Endothelial cell of umbilical vein (primary cell): ENCODE data around the gene ZNF22.

ENCODE experiments used
- CTCF ChIP-seq, 2 donors: IDR thresholded peaks; 1 replicate in 1 of 2; 2 replicates in 1 of 2; pipeline ENCODE4 v1.5.1; 2011; ENCODE audit warnings: low read length in 2 of 2, mild to moderate bottlenecking in 2 of 2, moderate library complexity in 2 of 2, control low read depth in 1 of 2, inconsistent platforms in 1 of 2, low read depth in 1 of 2; ENCODE audit not compliant: insufficient read depth in 1 of 2; ENCODE audit errors: extremely low read depth in 1 of 2
- POLR2A ChIP-seq: IDR thresholded peaks from 2 replicates; pipeline ENCODE4 v1.6.1; 2012; ENCODE audit warnings: low read depth, mild to moderate bottlenecking, control low read depth, low read length

DNA sequence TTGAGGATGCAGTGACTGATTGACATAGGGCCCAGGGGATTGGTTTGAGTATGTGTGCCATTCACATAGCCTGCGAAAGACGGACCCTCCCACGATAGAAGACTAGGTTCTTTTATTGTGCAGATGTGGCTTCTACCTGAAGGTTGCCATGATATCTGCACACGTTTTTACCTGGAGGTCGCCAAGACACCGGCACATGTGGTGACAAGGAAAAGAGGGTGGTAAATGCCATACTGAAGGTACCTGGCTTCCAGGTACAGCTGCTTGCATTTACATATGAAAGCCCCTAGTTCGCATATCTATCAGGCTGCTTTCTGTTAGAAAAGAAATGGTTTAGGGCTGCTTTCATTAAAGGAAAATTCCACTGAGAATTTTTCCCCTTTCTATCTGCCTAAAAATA is 43.6 kb downstream of the ZNF22 start:
- TF ChIP-seq CTCF (IDR thresholded peaks at IDR 0.05; ENCODE audit: extremely low read depth in 1 of 2, insufficient read depth in 1 of 2, low read depth in 1 of 2, low read length in 2 of 2) (no peak), POLR2A (no peak)
